Measurements from ENCODE around the gene CRADD. TPM values are rescaled to one million over a fixed set of nuclear protein-coding genes. Genes with fewer than 3 reads are reported as not detected.

Gene CRADD
- total and polyA plus RNA-seq, 2 of the 4 experiments (the other 2 are of a cell fraction), result 11.1 to 14.0 TPM

DNA sequence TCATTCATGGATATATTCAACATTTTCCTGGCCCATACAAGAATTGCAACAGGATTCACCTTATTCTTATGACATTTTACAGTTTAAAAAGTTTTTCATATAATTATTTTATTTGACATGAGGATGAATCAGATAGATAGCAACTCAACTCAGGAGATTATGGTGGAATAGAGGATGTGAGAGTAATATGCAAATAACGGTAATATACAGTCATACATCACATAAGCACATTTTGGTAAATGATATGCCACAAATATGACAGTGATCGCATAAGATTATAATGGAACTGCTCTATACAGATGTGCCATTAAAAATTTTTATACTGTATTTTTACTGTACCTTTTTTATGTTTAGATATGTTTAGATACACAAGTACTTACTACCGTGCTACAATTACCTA lies 24.1 kb upstream of the CRADD start:
- ChIA-PET POLR2A (ENCODE audit: unreplicated experiment) (no interaction called here), CTCF (no interaction called here)
- no peak overlapping the region for H3K14ac ChIP-seq (replicated peaks; ENCODE audit: low read depth, low read length)
- no peak overlapping the region for H2AK5ac ChIP-seq (ENCODE audit: low read depth, low read length)
- no peaks in the 10 kb centered on the region for H3K36me3 ChIP-seq (ENCODE audit: control insufficient read depth, insufficient read depth, low read length)
- H2BK20ac ChIP-seq (ENCODE audit: low read depth, low read length), result no peak overlapping the region
- in situ Hi-C loops (cut with MboI; ENCODE audit: low sequenced_read_pairs), result no loop called here
- H3K4ac ChIP-seq (ENCODE audit: low read depth, low read length), result no peak overlapping the region
- dilution Hi-C loops (cut with HindIII; ENCODE audit: low sequenced_read_pairs, unreplicated experiment), result no loop called here
- H3K9me1 ChIP-seq (ENCODE audit: insufficient read depth, low read length), result no peaks in the 10 kb centered on the region
- no peak overlapping the region for H3K27ac ChIP-seq (ENCODE audit: insufficient read depth, low read length)
- no peaks in the 10 kb centered on the region for H3K9me3 ChIP-seq (ENCODE audit: control insufficient read depth, insufficient read depth, low read length)
- intact Hi-C loops (cut with micrococcal nuclease), result no loop called here
- DNase-seq (no peak), ATAC-seq (ENCODE audit: low read depth) (no peak)
- no peaks in the 10 kb centered on the region for H4K20me1 ChIP-seq (ENCODE audit: insufficient read depth, low read length)
- H3K23ac ChIP-seq (ENCODE audit: low read depth, low read length), result no peak overlapping the region
- H3K27me3 ChIP-seq (ENCODE audit: control insufficient read depth, insufficient read depth, low read length), result no peaks in the 10 kb centered on the region
- no peak overlapping the region for H3K4me3 ChIP-seq (ENCODE audit: insufficient read depth, low read depth, low read length)
- H2BK120ac ChIP-seq (ENCODE audit: low read depth, low read length), result no peak overlapping the region
- H3K56ac ChIP-seq (ENCODE audit: extremely low read depth, insufficient read depth, low read length), result no peak overlapping the region
- no peak overlapping the region for H4K8ac ChIP-seq (ENCODE audit: low read depth in 2 of 2, low read length in 2 of 2)
- H3K9ac ChIP-seq (ENCODE audit: low read depth, low read length), result no peak overlapping the region
- H2BK15ac ChIP-seq (ENCODE audit: low read depth, low read length), result no peak overlapping the region
- H2AFZ ChIP-seq (replicated peaks; ENCODE audit: low read length, poor library complexity), result no peak overlapping the region
- H3K18ac ChIP-seq (ENCODE audit: low read depth, low read length), result no peak overlapping the region
- H3K4me2 ChIP-seq (ENCODE audit: low read depth, low read length), result no peak overlapping the region
- TF ChIP-seq, protein P1, sequence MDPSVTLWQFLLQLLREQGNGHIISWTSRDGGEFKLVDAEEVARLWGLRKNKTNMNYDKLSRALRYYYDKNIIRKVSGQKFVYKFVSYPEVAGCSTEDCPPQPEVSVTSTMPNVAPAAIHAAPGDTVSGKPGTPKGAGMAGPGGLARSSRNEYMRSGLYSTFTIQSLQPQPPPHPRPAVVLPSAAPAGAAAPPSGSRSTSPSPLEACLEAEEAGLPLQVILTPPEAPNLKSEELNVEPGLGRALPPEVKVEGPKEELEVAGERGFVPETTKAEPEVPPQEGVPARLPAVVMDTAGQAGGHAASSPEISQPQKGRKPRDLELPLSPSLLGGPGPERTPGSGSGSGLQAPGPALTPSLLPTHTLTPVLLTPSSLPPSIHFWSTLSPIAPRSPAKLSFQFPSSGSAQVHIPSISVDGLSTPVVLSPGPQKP (IDR thresholded peaks at IDR 0.05; ENCODE audit: borderline replicate concordance, low read depth, low read length), result no peak
- TF ChIP-seq BHLHE40 (IDR thresholded peaks at IDR 0.05; ENCODE audit: low read depth, low read length), result no peak
- TF ChIP-seq USF2 (IDR thresholded peaks at IDR 0.05; ENCODE audit: low read depth, low read length), result no peak
- TF ChIP-seq POLR2A (IDR thresholded peaks at IDR 0.05; ENCODE audit: low read depth, low read length), result no peak
- TF ChIP-seq RFX5 (IDR thresholded peaks at IDR 0.05; ENCODE audit: low read depth, low read length), result no peak
- TF ChIP-seq SMC3 (IDR thresholded peaks at IDR 0.05; ENCODE audit: low read depth, low read length), result no peak
- no peak for TF ChIP-seq RCOR1 (IDR thresholded peaks at IDR 0.05; ENCODE audit: insufficient replicate concordance, low read length)
- TF ChIP-seq MXI1 (IDR thresholded peaks at IDR 0.05; ENCODE audit: borderline replicate concordance, low read depth, low read length), result no peak
- TF ChIP-seq FOS (IDR thresholded peaks at IDR 0.05; ENCODE audit: low read depth, low read length), result no peak
- no peak for TF ChIP-seq CTCF (conservative IDR thresholded peaks at IDR 0.05; ENCODE audit: low read depth, low read length)
- H4K5ac ChIP-seq (ENCODE audit: low read depth, low read length), result no peak overlapping the region
- no peak overlapping the region for H2AK9ac ChIP-seq (replicated peaks; ENCODE audit: low read depth, low read length, poor library complexity)
- WGBS, 2 experiments (ENCODE audit: extremely low coverage in 2 of 2, insufficient read length in 1 of 2), result no CpG with 5 or more reads among the region's 3 CpGs
- no TSS peak for BruUV-seq (replicated peaks)
- H3K4me1 ChIP-seq (ENCODE audit: control insufficient read depth, insufficient read depth, low read length), result no peaks in the 10 kb centered on the region
- H3K79me1 ChIP-seq (ENCODE audit: low read depth in 1 of 2, low read length in 2 of 2), result no peaks in the 10 kb centered on the region
- H2BK5ac ChIP-seq (ENCODE audit: low read depth, low read length, poor library complexity, severe bottlenecking), result no peak overlapping the region
- no peak overlapping the region for H4K91ac ChIP-seq (ENCODE audit: insufficient read depth, low read depth, low read length)

Measured in IMR-90 (cell line).